H1 (cell line): ENCODE measurements around the gene PHTF2. TPM values are rescaled to one million over a fixed set of nuclear protein-coding genes. Genes with fewer than 3 reads are reported as not detected.

Experiments used
- TBP ChIP-seq: IDR thresholded peaks from 2 replicates; pipeline ENCODE4 v1.6.1; 2011; ENCODE audit warnings: low read depth, low read length, improper control_type of control experiment
- TCF12 ChIP-seq: IDR thresholded peaks from 2 replicates; pipeline ENCODE4 v1.6.1; 2011; ENCODE audit warnings: low read depth, mild to moderate bottlenecking, low read length
- polyA plus RNA-seq, 7 experiments: library from polyadenylated mRNA; depleted of rRNA in 3 of 7; stranded (reverse) in 5 of 7; unstranded in 2 of 7; fragments of >200 nt in 5 of 7; fragments of 200-250 nt in 2 of 7; gene quantifications; 1 replicate in 5 of 7; 2 replicates in 1 of 7; 4 replicates in 1 of 7; pipeline versions ENCODE4 v1.2.1 to v1.2.3, GENCODE V29; 2011 to 2013; ENCODE audit warnings: missing spikeins in 2 of 7, mixed read lengths in 2 of 7
- total RNA-seq: library from RNA; stranded (reverse); fragmentation: NEBNext Ultra II Directional; extraction: Animal tissue kit (Norgen Biotek cat#: 25700); gene quantifications from 2 replicates; pipeline ENCODE4 v1.2.1, GENCODE V29; 2021
- TF ChIP-seq, protein P1 (sequence below): fragments of 300-600 bp; sonication (generic); IDR thresholded peaks from 2 replicates; pipeline ENCODE4 v1.7.1; 2012; ENCODE audit warnings: low read length, moderate library complexity, mild to moderate bottlenecking, inconsistent platforms; ENCODE audit not compliant: insufficient replicate concordance

Gene PHTF2
- total and polyA plus RNA-seq, 2 of the 8 experiments (the other 6 are each of a cell fraction or from before 2014, with no cell fraction given), result 9.0 to 25.4 TPM

DNA sequence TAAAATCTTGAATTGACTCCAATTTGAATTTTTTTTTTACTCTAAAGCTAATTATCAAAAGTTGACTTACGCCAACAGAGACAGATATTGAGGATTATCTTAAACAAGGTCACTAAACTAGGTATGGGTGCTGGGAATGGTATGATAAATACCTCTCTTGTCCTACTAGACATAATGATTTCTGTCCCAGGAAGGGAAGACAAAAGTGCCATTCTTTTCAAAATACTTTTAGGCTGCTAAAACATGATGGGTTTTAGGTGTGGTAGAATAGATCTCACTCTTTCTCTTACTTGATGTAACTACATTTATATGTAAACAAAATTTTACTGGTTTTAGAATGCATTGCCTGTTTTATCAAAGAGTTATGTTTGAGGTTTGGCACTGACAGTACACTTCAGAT, 15.5 kb upstream of the PHTF2 start (continued):
- TF ChIP-seq, protein P1, sequence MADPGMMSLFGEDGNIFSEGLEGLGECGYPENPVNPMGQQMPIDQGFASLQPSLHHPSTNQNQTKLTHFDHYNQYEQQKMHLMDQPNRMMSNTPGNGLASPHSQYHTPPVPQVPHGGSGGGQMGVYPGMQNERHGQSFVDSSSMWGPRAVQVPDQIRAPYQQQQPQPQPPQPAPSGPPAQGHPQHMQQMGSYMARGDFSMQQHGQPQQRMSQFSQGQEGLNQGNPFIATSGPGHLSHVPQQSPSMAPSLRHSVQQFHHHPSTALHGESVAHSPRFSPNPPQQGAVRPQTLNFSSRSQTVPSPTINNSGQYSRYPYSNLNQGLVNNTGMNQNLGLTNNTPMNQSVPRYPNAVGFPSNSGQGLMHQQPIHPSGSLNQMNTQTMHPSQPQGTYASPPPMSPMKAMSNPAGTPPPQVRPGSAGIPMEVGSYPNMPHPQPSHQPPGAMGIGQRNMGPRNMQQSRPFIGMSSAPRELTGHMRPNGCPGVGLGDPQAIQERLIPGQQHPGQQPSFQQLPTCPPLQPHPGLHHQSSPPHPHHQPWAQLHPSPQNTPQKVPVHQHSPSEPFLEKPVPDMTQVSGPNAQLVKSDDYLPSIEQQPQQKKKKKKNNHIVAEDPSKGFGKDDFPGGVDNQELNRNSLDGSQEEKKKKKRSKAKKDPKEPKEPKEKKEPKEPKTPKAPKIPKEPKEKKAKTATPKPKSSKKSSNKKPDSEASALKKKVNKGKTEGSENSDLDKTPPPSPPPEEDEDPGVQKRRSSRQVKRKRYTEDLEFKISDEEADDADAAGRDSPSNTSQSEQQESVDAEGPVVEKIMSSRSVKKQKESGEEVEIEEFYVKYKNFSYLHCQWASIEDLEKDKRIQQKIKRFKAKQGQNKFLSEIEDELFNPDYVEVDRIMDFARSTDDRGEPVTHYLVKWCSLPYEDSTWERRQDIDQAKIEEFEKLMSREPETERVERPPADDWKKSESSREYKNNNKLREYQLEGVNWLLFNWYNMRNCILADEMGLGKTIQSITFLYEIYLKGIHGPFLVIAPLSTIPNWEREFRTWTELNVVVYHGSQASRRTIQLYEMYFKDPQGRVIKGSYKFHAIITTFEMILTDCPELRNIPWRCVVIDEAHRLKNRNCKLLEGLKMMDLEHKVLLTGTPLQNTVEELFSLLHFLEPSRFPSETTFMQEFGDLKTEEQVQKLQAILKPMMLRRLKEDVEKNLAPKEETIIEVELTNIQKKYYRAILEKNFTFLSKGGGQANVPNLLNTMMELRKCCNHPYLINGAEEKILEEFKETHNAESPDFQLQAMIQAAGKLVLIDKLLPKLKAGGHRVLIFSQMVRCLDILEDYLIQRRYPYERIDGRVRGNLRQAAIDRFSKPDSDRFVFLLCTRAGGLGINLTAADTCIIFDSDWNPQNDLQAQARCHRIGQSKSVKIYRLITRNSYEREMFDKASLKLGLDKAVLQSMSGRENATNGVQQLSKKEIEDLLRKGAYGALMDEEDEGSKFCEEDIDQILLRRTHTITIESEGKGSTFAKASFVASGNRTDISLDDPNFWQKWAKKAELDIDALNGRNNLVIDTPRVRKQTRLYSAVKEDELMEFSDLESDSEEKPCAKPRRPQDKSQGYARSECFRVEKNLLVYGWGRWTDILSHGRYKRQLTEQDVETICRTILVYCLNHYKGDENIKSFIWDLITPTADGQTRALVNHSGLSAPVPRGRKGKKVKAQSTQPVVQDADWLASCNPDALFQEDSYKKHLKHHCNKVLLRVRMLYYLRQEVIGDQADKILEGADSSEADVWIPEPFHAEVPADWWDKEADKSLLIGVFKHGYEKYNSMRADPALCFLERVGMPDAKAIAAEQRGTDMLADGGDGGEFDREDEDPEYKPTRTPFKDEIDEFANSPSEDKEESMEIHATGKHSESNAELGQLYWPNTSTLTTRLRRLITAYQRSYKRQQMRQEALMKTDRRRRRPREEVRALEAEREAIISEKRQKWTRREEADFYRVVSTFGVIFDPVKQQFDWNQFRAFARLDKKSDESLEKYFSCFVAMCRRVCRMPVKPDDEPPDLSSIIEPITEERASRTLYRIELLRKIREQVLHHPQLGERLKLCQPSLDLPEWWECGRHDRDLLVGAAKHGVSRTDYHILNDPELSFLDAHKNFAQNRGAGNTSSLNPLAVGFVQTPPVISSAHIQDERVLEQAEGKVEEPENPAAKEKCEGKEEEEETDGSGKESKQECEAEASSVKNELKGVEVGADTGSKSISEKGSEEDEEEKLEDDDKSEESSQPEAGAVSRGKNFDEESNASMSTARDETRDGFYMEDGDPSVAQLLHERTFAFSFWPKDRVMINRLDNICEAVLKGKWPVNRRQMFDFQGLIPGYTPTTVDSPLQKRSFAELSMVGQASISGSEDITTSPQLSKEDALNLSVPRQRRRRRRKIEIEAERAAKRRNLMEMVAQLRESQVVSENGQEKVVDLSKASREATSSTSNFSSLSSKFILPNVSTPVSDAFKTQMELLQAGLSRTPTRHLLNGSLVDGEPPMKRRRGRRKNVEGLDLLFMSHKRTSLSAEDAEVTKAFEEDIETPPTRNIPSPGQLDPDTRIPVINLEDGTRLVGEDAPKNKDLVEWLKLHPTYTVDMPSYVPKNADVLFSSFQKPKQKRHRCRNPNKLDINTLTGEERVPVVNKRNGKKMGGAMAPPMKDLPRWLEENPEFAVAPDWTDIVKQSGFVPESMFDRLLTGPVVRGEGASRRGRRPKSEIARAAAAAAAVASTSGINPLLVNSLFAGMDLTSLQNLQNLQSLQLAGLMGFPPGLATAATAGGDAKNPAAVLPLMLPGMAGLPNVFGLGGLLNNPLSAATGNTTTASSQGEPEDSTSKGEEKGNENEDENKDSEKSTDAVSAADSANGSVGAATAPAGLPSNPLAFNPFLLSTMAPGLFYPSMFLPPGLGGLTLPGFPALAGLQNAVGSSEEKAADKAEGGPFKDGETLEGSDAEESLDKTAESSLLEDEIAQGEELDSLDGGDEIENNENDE, result no peak
- TF ChIP-seq TBP, result no peak
- TF ChIP-seq TCF12, result no peak
- TF ChIP-seq, all 59 proteins: peak for 0
